Calu3 (cell line): ENCODE measurements around the gene LILRB3. TPM values are rescaled to one million over a fixed set of nuclear protein-coding genes. Genes with fewer than 3 reads are reported as not detected.

Experiments
- BruUV-seq: library from RNA; stranded (reverse); fragments of 400-500 nt; replicated peaks from 2 replicates; lab custom pipeline; 2021; lab: Mats Ljungman, UMichigan
- CTCF ChIA-PET: fragments of 300-600 bp; sonication (Branson Sonifier 250); formaldehyde crosslinking; loops from one replicate; lab custom pipeline; 2022; ENCODE audit warnings: antibody characterized with exemption; lab: Charles Lee
- DNase-seq: peaks from one replicate; pipeline ENCODE4 v3.0.0; 2022
- H3K27ac Mint-ChIP-seq: one replicate; pipeline ENCODE4 v1.8.0; 2022; ENCODE audit warnings: mixed read lengths; ENCODE audit not compliant: unreplicated experiment
- H3K27me3 Mint-ChIP-seq: one replicate; pipeline ENCODE4 v1.8.0; 2022; ENCODE audit warnings: mixed read lengths; ENCODE audit not compliant: unreplicated experiment
- H3K36me3 Mint-ChIP-seq: one replicate; pipeline ENCODE4 v1.8.0; 2022; ENCODE audit warnings: mild to moderate bottlenecking, moderate library complexity, mixed read lengths; ENCODE audit not compliant: insufficient read depth, unreplicated experiment
- H3K4me1 Mint-ChIP-seq: one replicate; pipeline ENCODE4 v1.8.0; 2022; ENCODE audit warnings: mild to moderate bottlenecking, low read depth, mixed read lengths; ENCODE audit not compliant: unreplicated experiment
- H3K4me3 Mint-ChIP-seq: one replicate; pipeline ENCODE4 v1.8.0; 2022; ENCODE audit warnings: mild to moderate bottlenecking, low read depth, moderate library complexity, mixed read lengths; ENCODE audit not compliant: unreplicated experiment
- H3K9me3 Mint-ChIP-seq: one replicate; pipeline ENCODE4 v1.8.0; 2022; ENCODE audit warnings: low read depth, mixed read lengths; ENCODE audit not compliant: unreplicated experiment
- intact Hi-C: fragments of 100-400 bp; cut with micrococcal nuclease; formaldehyde crosslinking; loops from one replicate; pipeline ENCODE4 v1.10.0; 2022; ENCODE audit not compliant: unreplicated experiment
- total RNA-seq: library from RNA; stranded (reverse); gene quantifications from 2 replicates; pipeline ENCODE4 v1.2.3, GENCODE V29; 2022
- TF ChIP-seq, protein P1 (sequence below): fragments of 200-600 bp; IDR thresholded peaks from one replicate; pipeline ENCODE4 v1.8.0; 2022; ENCODE audit warnings: antibody characterized with exemption; ENCODE audit not compliant: unreplicated experiment

LILRB3 gene
- total RNA-seq, 1 experiment from 2014 or later, result not detected

DNA sequence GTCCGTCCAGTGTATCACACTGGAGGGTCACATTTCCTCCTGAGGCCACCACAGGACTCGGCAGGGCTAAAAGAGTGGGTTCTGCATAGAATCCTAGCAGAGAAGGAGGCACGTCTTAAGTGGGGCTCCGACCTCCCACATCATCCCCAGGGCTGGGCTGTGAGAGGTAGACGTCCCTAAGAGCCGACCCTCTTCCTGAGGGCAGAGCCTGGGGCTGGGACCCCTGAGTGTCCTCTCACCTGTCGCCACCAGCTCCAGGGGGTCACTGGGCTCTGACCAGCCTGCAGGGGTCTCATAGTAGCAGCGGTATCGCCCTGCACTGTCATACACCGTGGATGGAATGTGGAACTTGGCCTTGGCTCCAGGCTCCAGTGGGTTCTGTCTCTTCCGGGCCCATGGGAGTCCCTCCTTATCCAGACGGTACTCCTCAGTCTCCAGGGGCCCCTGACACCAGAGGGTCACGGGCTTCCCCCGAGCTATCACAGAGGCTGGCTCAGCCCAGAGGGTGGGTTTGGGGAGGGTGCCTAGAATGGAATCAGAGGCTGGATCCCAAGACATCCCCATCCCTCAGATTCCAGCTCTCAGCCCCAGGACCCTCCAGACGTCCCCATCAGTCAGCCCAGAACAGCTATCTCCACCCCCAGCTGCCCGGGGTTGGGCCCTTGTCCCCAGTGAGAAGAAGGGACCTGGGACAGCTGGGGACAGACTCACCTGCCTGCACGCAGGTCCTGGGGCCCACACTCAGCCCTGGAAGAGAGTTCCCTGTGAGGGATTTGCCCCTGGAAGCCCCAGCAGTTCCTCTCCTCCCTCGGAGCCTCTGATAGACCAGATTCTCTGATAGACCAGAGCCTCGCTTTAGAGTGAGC is 33.7 kb upstream of the LILRB3 start:
- no peak for DNase-seq
- intact Hi-C loops, result no loop called here

DNA sequence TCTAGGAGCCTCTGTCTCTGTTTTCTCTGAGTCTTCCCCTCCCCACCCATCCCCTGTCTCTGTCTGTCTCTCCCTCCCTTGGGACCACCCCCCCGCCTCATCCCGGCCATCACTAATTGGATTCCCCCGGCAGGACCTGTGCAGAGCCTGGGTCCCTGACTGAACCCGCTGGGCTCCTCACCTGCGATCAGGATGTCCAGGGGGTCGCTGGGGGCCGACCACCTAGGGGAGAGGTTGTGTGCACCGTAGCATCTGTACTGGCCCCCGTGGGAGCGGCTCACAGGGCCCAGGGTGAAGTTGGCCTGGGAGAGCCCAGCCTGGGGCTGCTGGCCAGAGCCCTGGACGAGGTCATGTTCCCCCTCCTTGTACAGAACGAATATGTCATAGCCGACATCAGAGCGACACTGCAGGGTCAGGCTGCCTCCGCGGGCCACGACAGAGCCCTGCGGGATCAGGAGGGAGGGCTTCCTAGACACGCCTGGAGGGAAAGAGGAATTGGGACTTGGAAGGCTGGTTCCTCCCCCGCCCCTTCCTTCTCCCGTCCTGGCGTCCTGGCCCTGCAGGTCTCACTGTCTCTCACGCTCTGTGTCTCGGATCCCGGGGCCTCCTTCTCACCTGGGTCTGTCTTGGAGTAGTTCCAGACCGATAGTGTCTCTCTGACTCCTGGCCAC is 32.4 kb upstream of the LILRB3 start:
- H3K27me3 Mint-ChIP-seq, result peaks cover 100% of the 10 kb centered on the region
- no TSS peak for BruUV-seq
- intact Hi-C loops, result no loop called here
- H3K36me3 Mint-ChIP-seq, result no peaks in the 10 kb centered on the region
- no peak overlapping the region for H3K4me3 Mint-ChIP-seq
- DNase-seq, result no peak
- no peaks in the 10 kb centered on the region for H3K9me3 Mint-ChIP-seq
- TF ChIP-seq, protein P1, sequence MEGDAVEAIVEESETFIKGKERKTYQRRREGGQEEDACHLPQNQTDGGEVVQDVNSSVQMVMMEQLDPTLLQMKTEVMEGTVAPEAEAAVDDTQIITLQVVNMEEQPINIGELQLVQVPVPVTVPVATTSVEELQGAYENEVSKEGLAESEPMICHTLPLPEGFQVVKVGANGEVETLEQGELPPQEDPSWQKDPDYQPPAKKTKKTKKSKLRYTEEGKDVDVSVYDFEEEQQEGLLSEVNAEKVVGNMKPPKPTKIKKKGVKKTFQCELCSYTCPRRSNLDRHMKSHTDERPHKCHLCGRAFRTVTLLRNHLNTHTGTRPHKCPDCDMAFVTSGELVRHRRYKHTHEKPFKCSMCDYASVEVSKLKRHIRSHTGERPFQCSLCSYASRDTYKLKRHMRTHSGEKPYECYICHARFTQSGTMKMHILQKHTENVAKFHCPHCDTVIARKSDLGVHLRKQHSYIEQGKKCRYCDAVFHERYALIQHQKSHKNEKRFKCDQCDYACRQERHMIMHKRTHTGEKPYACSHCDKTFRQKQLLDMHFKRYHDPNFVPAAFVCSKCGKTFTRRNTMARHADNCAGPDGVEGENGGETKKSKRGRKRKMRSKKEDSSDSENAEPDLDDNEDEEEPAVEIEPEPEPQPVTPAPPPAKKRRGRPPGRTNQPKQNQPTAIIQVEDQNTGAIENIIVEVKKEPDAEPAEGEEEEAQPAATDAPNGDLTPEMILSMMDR, result no peak
- no peaks in the 10 kb centered on the region for H3K4me1 Mint-ChIP-seq
- CTCF ChIA-PET, result interaction anchor here (0.8 kb wide), 1 partner anchor 514 kb away, joined by 3 read pairs; no protein-coding TSS in a partner anchor
- H3K27ac Mint-ChIP-seq, result no peak overlapping the region

More for the DNA sequence above, 33.7 kb upstream of the LILRB3 start:
- no TSS peak for BruUV-seq
- Mint-ChIP-seq H3K4me3 (no peak overlapping the region), H3K36me3 (no peaks in the 10 kb centered on the region), H3K4me1 (no peaks in the 10 kb centered on the region), H3K27me3 (peaks cover 100% of the 10 kb centered on the region), H3K9me3 (no peaks in the 10 kb centered on the region), H3K27ac (no peak overlapping the region)
- TF ChIP-seq, protein P1, result no peak
- CTCF ChIA-PET, result interaction anchor here (0.6 kb wide), 1 partner anchor 11 kb away, joined by 3 read pairs; no protein-coding TSS in a partner anchor

DNA sequence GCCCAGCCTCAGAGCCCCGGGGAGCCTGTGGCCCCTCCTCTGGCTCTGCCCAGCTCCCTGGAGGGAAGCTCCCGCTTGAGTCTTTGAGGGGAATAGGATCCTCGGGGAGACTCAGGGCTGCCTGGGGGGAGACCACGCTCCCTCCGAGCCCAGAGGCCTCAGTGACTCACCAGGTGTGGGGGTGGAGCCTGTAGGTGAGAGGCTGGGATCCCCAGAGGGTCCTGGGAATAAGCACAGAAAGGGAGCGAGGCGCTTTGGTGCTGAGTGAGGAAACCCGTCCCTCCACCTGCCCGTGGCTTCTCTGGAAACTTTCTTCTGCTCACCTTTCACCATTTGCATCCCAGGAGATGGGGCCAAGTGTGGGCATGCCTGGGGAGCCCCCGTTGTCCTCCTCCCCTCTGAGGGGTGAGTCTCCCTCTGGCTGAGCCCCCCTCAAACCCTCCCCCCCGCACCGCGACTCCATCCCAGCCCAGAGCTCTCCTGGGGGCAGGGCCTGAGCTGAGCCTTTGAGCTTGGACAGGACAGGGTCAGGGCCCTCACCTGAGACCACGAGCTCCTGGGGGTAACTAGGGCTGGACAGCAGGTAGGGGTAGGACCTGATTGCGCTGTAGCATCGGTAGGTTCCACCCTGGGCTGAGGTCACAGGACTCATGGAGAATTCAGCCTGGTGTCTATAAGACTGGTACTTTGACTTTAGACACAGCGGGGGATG is 31.5 kb upstream of the LILRB3 start:
- H3K4me3 Mint-ChIP-seq, result no peak overlapping the region
- no peaks in the 10 kb centered on the region for H3K36me3 Mint-ChIP-seq
- intact Hi-C loops, result no loop called here
- CTCF ChIA-PET, result interaction anchor here (0.8 kb wide), 1 partner anchor 514 kb away, joined by 3 read pairs; no protein-coding TSS in a partner anchor
- H3K27ac Mint-ChIP-seq, result no peak overlapping the region
- H3K4me1 Mint-ChIP-seq, result no peaks in the 10 kb centered on the region
- no peak for DNase-seq
- peaks cover 100% of the 10 kb centered on the region for H3K27me3 Mint-ChIP-seq
- no peaks in the 10 kb centered on the region for H3K9me3 Mint-ChIP-seq
- BruUV-seq, result no TSS peak
- TF ChIP-seq, protein P1, result no peak

DNA sequence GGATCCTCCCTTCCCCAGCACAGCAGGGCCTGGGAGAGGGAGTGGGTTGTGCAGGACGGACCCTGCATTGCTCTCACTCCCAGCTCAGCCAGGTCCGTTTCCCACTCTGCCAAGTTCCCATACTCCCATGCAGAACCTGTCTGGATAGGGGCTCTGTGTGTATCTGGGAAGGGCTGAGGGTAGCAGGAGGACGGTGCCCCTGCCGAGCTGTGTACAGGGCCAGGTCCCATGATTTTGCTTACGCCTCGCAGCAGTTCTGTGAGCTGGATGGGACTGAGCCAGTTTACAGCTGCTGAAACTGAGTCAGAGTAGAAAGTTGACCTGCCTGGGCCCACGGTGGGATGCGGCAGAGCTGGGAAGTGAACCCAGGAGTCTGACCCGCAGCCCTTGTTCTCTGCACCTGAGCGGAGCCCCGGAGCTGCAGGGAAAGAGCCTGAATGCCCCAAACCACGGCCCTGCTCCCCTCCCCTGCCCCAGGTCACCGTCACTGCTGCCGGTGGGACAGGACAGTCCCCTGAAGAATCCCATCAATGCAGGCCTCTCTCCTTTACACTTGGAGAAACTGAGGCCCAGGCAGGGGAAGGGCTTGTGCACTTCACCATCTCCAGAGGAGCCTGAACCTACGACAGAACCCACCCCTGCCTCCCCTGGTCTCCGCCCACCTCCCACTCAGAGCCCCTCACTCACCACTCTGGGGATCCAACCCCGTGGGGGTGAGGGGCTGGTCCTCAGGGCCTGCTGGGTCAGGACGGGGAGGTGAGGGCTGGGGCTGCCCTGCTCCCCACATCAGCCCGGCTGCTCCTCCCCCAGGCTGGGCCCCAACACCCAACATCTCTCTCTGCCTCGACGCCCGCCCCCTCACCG is 30.8 kb upstream of the LILRB3 start:
- CTCF ChIA-PET, result no interaction called here
- intact Hi-C loops, result no loop called here
- H3K4me3 Mint-ChIP-seq, result no peak overlapping the region
- BruUV-seq, result no TSS peak
- no peaks in the 10 kb centered on the region for H3K4me1 Mint-ChIP-seq
- peaks cover 100% of the 10 kb centered on the region for H3K27me3 Mint-ChIP-seq
- no peaks in the 10 kb centered on the region for H3K36me3 Mint-ChIP-seq
- no peak for DNase-seq
- H3K27ac Mint-ChIP-seq, result no peak overlapping the region
- TF ChIP-seq, protein P1, result no peak
- no peaks in the 10 kb centered on the region for H3K9me3 Mint-ChIP-seq
